ENCODE data around the gene NRG3.

The NRG3 gene

GRCh38 chr10:82068501-82068900 is 193.5 kb downstream of the NRG3 start:
- no peak for TF ChIP-seq CTCF (IDR thresholded peaks at IDR 0.05; ENCODE audit: low read depth, low read length, missing control alignments)
- H3K4me3 ChIP-seq (replicated peaks; ENCODE audit: low read depth, low read length) = no peak overlapping the region

GRCh38 chr10:82071231-82071630 is 196.2 kb downstream of the NRG3 start:
- TF ChIP-seq CTCF (IDR thresholded peaks at IDR 0.05; ENCODE audit: low read depth, low read length, missing control alignments) = no peak
- DNase-seq (ENCODE audit: extremely low read depth, low read depth) = no peak
- H3K4me3 ChIP-seq (replicated peaks; ENCODE audit: low read depth, low read length) = no peak overlapping the region

More at GRCh38 chr10:82068501-82068900, 193.5 kb downstream of the NRG3 start:
- DNase-seq (ENCODE audit: extremely low read depth, low read depth) = no peak

GRCh38 chr10:82072124-82072523 is 197.1 kb downstream of the NRG3 start:
- no peak for TF ChIP-seq CTCF (IDR thresholded peaks at IDR 0.05; ENCODE audit: low read depth, low read length, missing control alignments)
- no peak overlapping the region for H3K4me3 ChIP-seq (replicated peaks; ENCODE audit: low read depth, low read length)
- DNase-seq (ENCODE audit: extremely low read depth, low read depth) = no peak

GRCh38 chr10:82075605-82076004 is 200.6 kb downstream of the NRG3 start:
- H3K4me3 ChIP-seq (replicated peaks; ENCODE audit: low read depth, low read length) = no peak overlapping the region
- TF ChIP-seq CTCF (IDR thresholded peaks at IDR 0.05; ENCODE audit: low read depth, low read length, missing control alignments) = no peak
- DNase-seq (ENCODE audit: extremely low read depth, low read depth) = no peak

GRCh38 chr10:82084496-82084895 is 209.5 kb downstream of the NRG3 start:
- TF ChIP-seq CTCF (IDR thresholded peaks at IDR 0.05; ENCODE audit: low read depth, low read length, missing control alignments) = no peak
- no peak overlapping the region for H3K4me3 ChIP-seq (replicated peaks; ENCODE audit: low read depth, low read length)
- DNase-seq (ENCODE audit: extremely low read depth, low read depth) = no peak

- no peak for DNase-seq (ENCODE audit: extremely low read depth, low read depth)
- H3K4me3 ChIP-seq (replicated peaks; ENCODE audit: low read depth, low read length) = no peak overlapping the region
- TF ChIP-seq CTCF (IDR thresholded peaks at IDR 0.05; ENCODE audit: low read depth, low read length, missing control alignments) = no peak
Measured at GRCh38 chr10:82084904-82085303, 209.9 kb downstream of the NRG3 start.

- no peak overlapping the region for H3K4me3 ChIP-seq (replicated peaks; ENCODE audit: low read depth, low read length)
- DNase-seq (ENCODE audit: extremely low read depth, low read depth) = no peak
- no peak for TF ChIP-seq CTCF (IDR thresholded peaks at IDR 0.05; ENCODE audit: low read depth, low read length, missing control alignments)
Measured at GRCh38 chr10:82089327-82089726, 214.3 kb downstream of the NRG3 start.
